Measurements from ENCODE around the gene NRL. TPM values are rescaled to one million over a fixed set of nuclear protein-coding genes. Genes with fewer than 3 reads are reported as not detected.

NRL gene
- total and polyA plus RNA-seq, 9 of the 15 experiments (the other 6 are each of a cell fraction or from before 2014, with no cell fraction given) = 0.07 to 2.7 (median 1.4) TPM; not detected in 1

GRCh38 chr14:24093901-24094840, 20.6 kb downstream of the NRL start, which contains the start of gene PCK2 (continued):
- TF ChIP-seq MLLT1 (IDR thresholded peaks at IDR 0.05) = peak in 1 of 2 experiments; percentile 75; a peak in 2 of 4 replicates
- TF ChIP-seq NONO (IDR thresholded peaks at IDR 0.05; ENCODE audit: low read depth in 2 of 2, low read length in 1 of 2) = peak in 1 of 2 experiments; percentile 98; a peak in 2 of 4 replicates
- TF ChIP-seq POLR2B (IDR thresholded peaks at IDR 0.05; ENCODE audit: low read depth, partially characterized antibody) = peak; percentile 92
- no peak for TF ChIP-seq RBBP5 (IDR thresholded peaks at IDR 0.05; ENCODE audit: borderline replicate concordance, insufficient read depth, low read length, poor library complexity, severe bottlenecking)
- peak; percentile 53; the same call in 1 of the 2 replicates for TF ChIP-seq MGA (IDR thresholded peaks at IDR 0.05)
- TF ChIP-seq EP400 (IDR thresholded peaks at IDR 0.05) = peak; percentile 91
- no peak for TF ChIP-seq JUN (IDR thresholded peaks at IDR 0.05; ENCODE audit: borderline replicate concordance, low read depth, low read length)
- TF ChIP-seq JUN (CRISPR knock-in tag; IDR thresholded peaks at IDR 0.05; ENCODE audit: borderline replicate concordance) = no peak
- no peak; the same call in 1 of the 2 replicates for TF ChIP-seq ZNF766 (CRISPR knock-in tag; conservative IDR thresholded peaks at IDR 0.05)
- peak; percentile 98 for TF ChIP-seq POLR2G (IDR thresholded peaks at IDR 0.05; ENCODE audit: low read depth, low read length)
- peak; percentile 98 for TF ChIP-seq CEBPG (CRISPR knock-in tag; IDR thresholded peaks at IDR 0.05)
- peak; percentile 83 to 93 for TF ChIP-seq CEBPG (tag; conservative IDR thresholded peaks at IDR 0.05 in 1 of 2, IDR thresholded peaks at IDR 0.05 in 1 of 2)
- TF ChIP-seq NCOR1 (IDR thresholded peaks at IDR 0.05) = 0 out of 2 replicates have a peak, but pooled peaks have one; percentile 4
